Kidney (tissue), 14 donors: Measurements from ENCODE around the gene CHMP4A. TPM values are rescaled to one million over a fixed set of nuclear protein-coding genes. Genes with fewer than 3 reads are reported as not detected.

Experiments used
- DNase-seq, 5 donors: peaks; one replicate each; pipeline ENCODE4 v3.0.0-alpha.2; 2013 to 2020
- FAIRE-seq: peaks from 2 replicates; lab custom pipeline; 2012; peaks lifted over from hg19 to GRCh38; lab: Jason Lieb, UNC
- H3K27ac ChIP-seq, 2 donors: one replicate each; pipeline ENCODE4 v1.7.0; 2013; ENCODE audit warnings: low read depth in 2 of 2, low read length in 2 of 2, inconsistent platforms in 1 of 2
- H3K27me3 ChIP-seq: one replicate; pipeline ENCODE4 v1.7.1; 2013; ENCODE audit warnings: low read length, inconsistent platforms; ENCODE audit not compliant: control insufficient read depth, insufficient read depth
- H3K36me3 ChIP-seq, 3 donors: one replicate each; pipeline versions ENCODE4 v1.7.0 to v1.7.1; 2013; ENCODE audit warnings: low read length in 3 of 3, control low read depth in 1 of 3, inconsistent platforms in 1 of 3; ENCODE audit not compliant: insufficient read depth in 3 of 3, control insufficient read depth in 2 of 3
- H3K4me1 ChIP-seq, 3 donors: one replicate each; pipeline versions ENCODE4 v1.7.0 to v1.7.1; 2013; ENCODE audit warnings: low read length in 3 of 3, inconsistent platforms in 1 of 3, low read depth in 1 of 3; ENCODE audit not compliant: control insufficient read depth in 2 of 3, insufficient read depth in 2 of 3
- H3K4me3 ChIP-seq, 3 donors: one replicate each; pipeline versions ENCODE4 v1.7.0 to v1.8.1; 2013; ENCODE audit warnings: low read length in 3 of 3, control low read depth in 1 of 3, inconsistent platforms in 1 of 3
- H3K9ac ChIP-seq, 3 donors: one replicate each; pipeline versions ENCODE4 v1.7.0 to v1.7.1; 2013; ENCODE audit warnings: low read length in 3 of 3, control low read depth in 1 of 3, inconsistent platforms in 1 of 3
- H3K9me3 ChIP-seq, 3 donors: one replicate each; pipeline versions ENCODE4 v1.7.0 to v1.7.1; 2013; ENCODE audit warnings: low read length in 3 of 3, control low read depth in 1 of 3, inconsistent platforms in 1 of 3; ENCODE audit not compliant: control insufficient read depth in 2 of 3, insufficient read depth in 1 of 3
- CTCF ChIP-seq: IDR thresholded peaks from 3 replicates; pipeline ENCODE4 v1.5.1; 2012; ENCODE audit warnings: mild to moderate bottlenecking, moderate library complexity, borderline replicate concordance; ENCODE audit not compliant: insufficient read depth; ENCODE audit errors: extremely low read depth
- intact Hi-C: fragments of 100-400 bp; cut with DNase I; formaldehyde crosslinking; loops from one replicate; pipeline ENCODE4 v1.11.1; 2022
- polyA plus RNA-seq: library from polyadenylated mRNA; stranded (reverse); fragments of 350-450 nt; fragmentation: Illumina TruSeq; extraction: RNeasy Lipid Tissue Mini Kit (QIAGEN cat#74804); gene quantifications from one replicate; pipeline ENCODE4 v1.2.3, GENCODE V29; 2014; ENCODE audit warnings: low read depth, low replicate concordance; ENCODE audit not compliant: insufficient read depth
- total RNA-seq: library from RNA; stranded (reverse); fragmentation: NEBNext Ultra II Directional; extraction: Animal tissue kit (Norgen Biotek cat#: 25700); gene quantifications from one replicate; pipeline ENCODE4 v1.2.1, GENCODE V29; 2021
- donor health status: control.
- donor health status: control.
- donor health status: control.
- donor health status: control.
- donor health status: control.
- donor health status: DM: yes; HTN: yes; CAD: no.
- donor health status: Normal renal cell carcinoma (clear cell type).

The CHMP4A gene
- total and polyA plus RNA-seq, 2 donors from 2014 or later = 65.1 to 72.2 TPM

GRCh38 chr14:24251880-24252288 is 38.6 kb upstream of the CHMP4A start:
- no peak for FAIRE-seq
- intact Hi-C loops = loop anchor here (10.0 kb wide), 1 partner anchor 53 kb away; the partner anchor contains the start of gene CIDEB

GRCh38 chr14:24250354-24250753 is 37.1 kb upstream of the CHMP4A start:
- Histone ChIP-seq H3K36me3 (peaks cover 0 to 7% (median 2%) of the 10 kb centered on the region in 3 donors), H3K4me1 (no peaks in the 10 kb centered on the region), H3K27me3 (no peaks in the 10 kb centered on the region), H3K9ac (no peak overlapping the region), H3K9me3 (no peaks in the 10 kb centered on the region), H3K27ac (no peak overlapping the region), H3K4me3 (no peak overlapping the region)
- DNase-seq (no peak), FAIRE-seq (no peak)
- intact Hi-C loops = loop anchor here (10.0 kb wide), 1 partner anchor 54 kb away; the partner anchor contains the start of gene CIDEB
- no peak for TF ChIP-seq CTCF

More at GRCh38 chr14:24251880-24252288, 38.6 kb upstream of the CHMP4A start:
- Histone ChIP-seq H3K9ac (no peak overlapping the region), H3K4me1 (no peaks in the 10 kb centered on the region), H3K4me3 (no peak overlapping the region), H3K27me3 (no peaks in the 10 kb centered on the region), H3K9me3 (no peaks in the 10 kb centered on the region), H3K36me3 (peaks cover 0 to 7% (median 2%) of the 10 kb centered on the region in 3 donors), H3K27ac (no peak overlapping the region)
- DNase-seq = no peak
- TF ChIP-seq CTCF = no peak

- no peak for FAIRE-seq
- H3K4me3 ChIP-seq = no peak overlapping the region
- H3K36me3 ChIP-seq = no peaks in the 10 kb centered on the region
- no peaks in the 10 kb centered on the region for H3K27me3 ChIP-seq
- DNase-seq = no peak
- no peak for TF ChIP-seq CTCF
- H3K9me3 ChIP-seq = no peaks in the 10 kb centered on the region
- no peak overlapping the region for H3K9ac ChIP-seq
- intact Hi-C loops = loop anchor here (10.0 kb wide), 1 partner anchor 55 kb away; the partner anchor contains the start of gene CIDEB
- H3K27ac ChIP-seq = no peak overlapping the region
- H3K4me1 ChIP-seq = no peaks in the 10 kb centered on the region
Measured at GRCh38 chr14:24249230-24250021, 36.1 kb upstream of the CHMP4A start.
